ENCODE results near the gene USP5.
"Not testable (repeated sequence)": the region's sequence is repeated elsewhere in the genome, so short reads cannot be mapped to it uniquely, and the experiment has no call there.

Gene USP5

GRCh38 chr12:6896846-6897435, 45.0 kb downstream of the USP5 start:
- in situ Hi-C loops (cut with HindIII; ENCODE audit: low pct_ligation_motif_present, low pct_unique_long_range_greater_than_20kb, low sequenced_read_pairs): no loop called here
- no peak for DNase-seq

- in situ Hi-C loops (cut with HindIII; ENCODE audit: low pct_ligation_motif_present, low pct_unique_long_range_greater_than_20kb, low sequenced_read_pairs): no loop called here
- DNase-seq: no peak
Measured at GRCh38 chr12:6899427-6899826, 47.5 kb downstream of the USP5 start.

GRCh38 chr12:6899837-6900519, 48.0 kb downstream of the USP5 start:
- in situ Hi-C loops (cut with HindIII; ENCODE audit: low pct_ligation_motif_present, low pct_unique_long_range_greater_than_20kb, low sequenced_read_pairs): no loop called here
- no peak for DNase-seq

- no peak for DNase-seq
- in situ Hi-C loops (cut with HindIII; ENCODE audit: low pct_ligation_motif_present, low pct_unique_long_range_greater_than_20kb, low sequenced_read_pairs): no loop called here
Measured at GRCh38 chr12:6902448-6902847, 50.5 kb downstream of the USP5 start.

GRCh38 chr12:6903722-6904121, 51.8 kb downstream of the USP5 start:
- in situ Hi-C loops (cut with HindIII; ENCODE audit: low pct_ligation_motif_present, low pct_unique_long_range_greater_than_20kb, low sequenced_read_pairs): no loop called here
- no peak for DNase-seq

- DNase-seq: peak; percentile 99
- in situ Hi-C loops (cut with HindIII; ENCODE audit: low pct_ligation_motif_present, low pct_unique_long_range_greater_than_20kb, low sequenced_read_pairs): no loop called here
Measured at GRCh38 chr12:6904280-6905276, 52.6 kb downstream of the USP5 start, which contains the start of gene LRRC23. Gene LRRC23, plus strand, starts transcription at chr12:6904822. Its CDS starts 812 bp downstream, at chr12:6905634.

- in situ Hi-C loops (cut with HindIII; ENCODE audit: low pct_ligation_motif_present, low pct_unique_long_range_greater_than_20kb, low sequenced_read_pairs): no loop called here
- no peak for DNase-seq
Measured at GRCh38 chr12:6905414-6906040, 53.6 kb downstream of the USP5 start.

GRCh38 chr12:6908141-6908540, 56.2 kb downstream of the USP5 start:
- DNase-seq; in situ Hi-C loops (cut with HindIII; ENCODE audit: low pct_ligation_motif_present, low pct_unique_long_range_greater_than_20kb, low sequenced_read_pairs): not testable (repeated sequence)

GRCh38 chr12:6909421-6910145, 57.6 kb downstream of the USP5 start:
- DNase-seq: no peak
- in situ Hi-C loops (cut with HindIII; ENCODE audit: low pct_ligation_motif_present, low pct_unique_long_range_greater_than_20kb, low sequenced_read_pairs): no loop called here

- no peak for DNase-seq
- in situ Hi-C loops (cut with HindIII; ENCODE audit: low pct_ligation_motif_present, low pct_unique_long_range_greater_than_20kb, low sequenced_read_pairs): no loop called here
Measured at GRCh38 chr12:6912164-6912935, 60.4 kb downstream of the USP5 start.

GRCh38 chr12:6914246-6914946, 62.4 kb downstream of the USP5 start, which contains the start of gene ENO2:
Gene ENO2, plus strand, starts transcription at chr12:6914580. Its CDS starts 1,253 bp downstream, at chr12:6915833.
- DNase-seq: peak; percentile 79
- in situ Hi-C loops (cut with HindIII; ENCODE audit: low pct_ligation_motif_present, low pct_unique_long_range_greater_than_20kb, low sequenced_read_pairs): no loop called here

- peak; percentile 48 for DNase-seq
- in situ Hi-C loops (cut with HindIII; ENCODE audit: low pct_ligation_motif_present, low pct_unique_long_range_greater_than_20kb, low sequenced_read_pairs): no loop called here
Measured at GRCh38 chr12:6914947-6915788, 63.2 kb downstream of the USP5 start.

GRCh38 chr12:6915789-6916285, 63.9 kb downstream of the USP5 start:
- in situ Hi-C loops (cut with HindIII; ENCODE audit: low pct_ligation_motif_present, low pct_unique_long_range_greater_than_20kb, low sequenced_read_pairs): no loop called here
- DNase-seq: no peak
